ENCODE data around the gene ARID5B.

The ARID5B gene

DNA sequence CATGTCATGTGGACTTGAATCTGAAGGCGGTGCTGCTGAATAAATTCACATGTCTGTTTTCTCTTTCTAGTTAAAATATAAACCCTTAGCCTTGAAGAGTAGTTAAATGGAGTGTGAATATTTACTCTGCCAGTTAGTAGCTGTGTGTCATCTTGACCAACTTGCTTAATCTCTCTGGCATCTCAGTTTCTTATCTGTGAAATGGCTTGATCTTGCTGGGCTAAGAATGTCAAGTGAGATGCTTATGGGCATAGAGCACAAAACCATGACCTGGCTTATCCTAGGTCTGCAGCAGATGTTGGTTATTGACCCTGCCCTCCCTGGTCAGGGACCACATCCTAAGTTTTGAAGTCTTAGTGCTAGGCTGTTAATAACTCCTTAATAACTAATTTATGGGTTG is 16.6 kb downstream of the ARID5B start:
- intact Hi-C loops (cut with DNase I; ENCODE audit: low total_unique reads) = no loop called here
- no peaks in the 10 kb centered on the region for H3K27me3 ChIP-seq
- TF ChIP-seq, protein P1, sequence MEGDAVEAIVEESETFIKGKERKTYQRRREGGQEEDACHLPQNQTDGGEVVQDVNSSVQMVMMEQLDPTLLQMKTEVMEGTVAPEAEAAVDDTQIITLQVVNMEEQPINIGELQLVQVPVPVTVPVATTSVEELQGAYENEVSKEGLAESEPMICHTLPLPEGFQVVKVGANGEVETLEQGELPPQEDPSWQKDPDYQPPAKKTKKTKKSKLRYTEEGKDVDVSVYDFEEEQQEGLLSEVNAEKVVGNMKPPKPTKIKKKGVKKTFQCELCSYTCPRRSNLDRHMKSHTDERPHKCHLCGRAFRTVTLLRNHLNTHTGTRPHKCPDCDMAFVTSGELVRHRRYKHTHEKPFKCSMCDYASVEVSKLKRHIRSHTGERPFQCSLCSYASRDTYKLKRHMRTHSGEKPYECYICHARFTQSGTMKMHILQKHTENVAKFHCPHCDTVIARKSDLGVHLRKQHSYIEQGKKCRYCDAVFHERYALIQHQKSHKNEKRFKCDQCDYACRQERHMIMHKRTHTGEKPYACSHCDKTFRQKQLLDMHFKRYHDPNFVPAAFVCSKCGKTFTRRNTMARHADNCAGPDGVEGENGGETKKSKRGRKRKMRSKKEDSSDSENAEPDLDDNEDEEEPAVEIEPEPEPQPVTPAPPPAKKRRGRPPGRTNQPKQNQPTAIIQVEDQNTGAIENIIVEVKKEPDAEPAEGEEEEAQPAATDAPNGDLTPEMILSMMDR (IDR thresholded peaks at IDR 0.05) = no peak
- H3K36me3 ChIP-seq = peaks cover 0 to 10% (median 0%) of the 10 kb centered on the region in 3 donors
- no peak overlapping the region for H3K4me3 ChIP-seq
- DNase-seq = no peak
- H3K4me1 ChIP-seq = peaks cover 0 to 20% (median 2%) of the 10 kb centered on the region in 4 donors
- H3K27ac ChIP-seq = no peak overlapping the region
- no peaks in the 10 kb centered on the region for H3K9me3 ChIP-seq

DNA sequence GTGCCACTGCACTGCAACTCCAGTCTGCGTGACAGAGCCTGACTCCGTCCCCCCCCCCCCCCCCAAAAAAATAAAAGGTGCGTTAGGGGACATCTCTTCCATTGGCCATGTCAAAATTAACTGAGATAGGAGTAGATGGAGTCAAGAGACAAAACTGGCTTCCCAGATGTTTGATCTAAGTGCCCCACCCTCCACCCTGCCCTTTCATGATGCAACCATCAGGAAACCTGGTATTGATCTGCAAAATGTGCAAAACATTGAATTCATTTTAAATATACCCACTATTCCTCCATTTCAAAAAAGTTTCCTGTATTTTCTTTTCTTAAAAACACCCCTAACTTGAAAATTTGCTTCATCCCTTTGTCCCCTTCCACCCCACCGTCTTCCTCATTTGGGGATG is 17.5 kb downstream of the ARID5B start:
- Histone ChIP-seq H3K27ac (no peak overlapping the region), H3K27me3 (no peaks in the 10 kb centered on the region), H3K9me3 (no peaks in the 10 kb centered on the region), H3K4me3 (no peak overlapping the region), H3K36me3 (peaks cover 0 to 10% (median 0%) of the 10 kb centered on the region in 3 donors), H3K4me1 (peaks cover 0 to 28% (median 5%) of the 10 kb centered on the region in 4 donors)
- TF ChIP-seq, protein P1 (IDR thresholded peaks at IDR 0.05) = no peak
- no peak for DNase-seq
- intact Hi-C loops (cut with DNase I; ENCODE audit: low total_unique reads) = no loop called here

DNA sequence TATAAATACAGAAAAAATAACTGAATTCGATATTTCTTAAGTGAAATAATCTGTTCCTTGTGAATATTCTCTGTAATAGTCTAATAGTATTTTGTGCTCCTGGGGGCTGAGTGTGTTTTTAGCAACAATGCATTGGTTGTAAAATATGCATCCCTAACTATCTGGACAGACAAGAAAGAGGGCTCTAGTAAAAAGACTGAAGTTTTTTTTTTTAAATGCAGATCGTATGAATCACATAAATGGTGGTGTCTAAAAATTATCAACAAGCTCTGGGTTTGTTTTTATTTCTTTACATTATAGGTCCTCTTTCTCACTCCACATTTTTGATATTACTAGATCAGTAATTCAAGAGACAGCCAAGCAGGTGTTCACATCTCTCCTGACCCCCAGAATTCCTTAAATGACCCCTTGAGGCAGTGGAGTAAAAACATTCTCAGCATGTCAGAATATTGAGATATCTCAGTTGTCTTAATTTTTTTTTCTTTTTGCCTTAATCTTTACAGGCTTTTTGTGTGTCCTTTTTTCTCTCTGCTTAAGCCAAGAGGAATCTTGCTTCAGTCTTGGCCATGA is 18.2 kb downstream of the ARID5B start:
- H3K36me3 ChIP-seq = peaks cover 0 to 7% (median 0%) of the 10 kb centered on the region in 3 donors

DNA sequence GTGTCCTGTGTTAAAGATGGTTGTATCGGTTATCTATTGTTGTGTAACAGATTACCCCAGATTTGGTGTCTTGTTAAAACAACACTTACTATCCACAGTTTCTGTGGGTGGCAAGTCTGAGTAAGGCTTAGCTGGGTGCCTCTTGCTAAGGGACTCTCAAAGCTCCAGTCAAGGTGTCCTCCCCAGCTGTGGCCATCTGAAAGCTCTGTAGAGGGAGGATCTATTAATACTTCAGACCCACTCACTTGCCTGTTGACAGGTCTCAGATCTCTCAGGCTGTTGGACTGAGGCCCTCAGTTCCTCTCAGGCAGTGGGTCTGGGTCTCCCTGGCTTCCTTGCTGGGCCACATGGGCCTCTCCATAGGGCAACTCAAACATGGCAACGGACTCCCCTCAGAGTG is 19.6 kb downstream of the ARID5B start:
- Histone ChIP-seq H3K27ac (no peak overlapping the region), H3K9me3 (no peaks in the 10 kb centered on the region), H3K27me3 (no peaks in the 10 kb centered on the region), H3K4me3 (no peak overlapping the region), H3K4me1 (peaks cover 0 to 32% (median 6%) of the 10 kb centered on the region in 4 donors), H3K36me3 (no peaks in the 10 kb centered on the region)
- intact Hi-C loops (cut with DNase I; ENCODE audit: low total_unique reads) = no loop called here
- DNase-seq = no peak
- TF ChIP-seq, protein P1 (IDR thresholded peaks at IDR 0.05) = no peak

More for the DNA sequence above, 18.2 kb downstream of the ARID5B start:
- TF ChIP-seq, protein P1 (IDR thresholded peaks at IDR 0.05) = no peak
- no peak overlapping the region for H3K27ac ChIP-seq
- H3K9me3 ChIP-seq = no peaks in the 10 kb centered on the region
- H3K4me3 ChIP-seq = no peak overlapping the region
- intact Hi-C loops (cut with DNase I; ENCODE audit: low total_unique reads) = no loop called here
- H3K27me3 ChIP-seq = no peaks in the 10 kb centered on the region
- no peak for DNase-seq
- H3K4me1 ChIP-seq = peaks cover 0 to 32% (median 6%) of the 10 kb centered on the region in 4 donors

DNA sequence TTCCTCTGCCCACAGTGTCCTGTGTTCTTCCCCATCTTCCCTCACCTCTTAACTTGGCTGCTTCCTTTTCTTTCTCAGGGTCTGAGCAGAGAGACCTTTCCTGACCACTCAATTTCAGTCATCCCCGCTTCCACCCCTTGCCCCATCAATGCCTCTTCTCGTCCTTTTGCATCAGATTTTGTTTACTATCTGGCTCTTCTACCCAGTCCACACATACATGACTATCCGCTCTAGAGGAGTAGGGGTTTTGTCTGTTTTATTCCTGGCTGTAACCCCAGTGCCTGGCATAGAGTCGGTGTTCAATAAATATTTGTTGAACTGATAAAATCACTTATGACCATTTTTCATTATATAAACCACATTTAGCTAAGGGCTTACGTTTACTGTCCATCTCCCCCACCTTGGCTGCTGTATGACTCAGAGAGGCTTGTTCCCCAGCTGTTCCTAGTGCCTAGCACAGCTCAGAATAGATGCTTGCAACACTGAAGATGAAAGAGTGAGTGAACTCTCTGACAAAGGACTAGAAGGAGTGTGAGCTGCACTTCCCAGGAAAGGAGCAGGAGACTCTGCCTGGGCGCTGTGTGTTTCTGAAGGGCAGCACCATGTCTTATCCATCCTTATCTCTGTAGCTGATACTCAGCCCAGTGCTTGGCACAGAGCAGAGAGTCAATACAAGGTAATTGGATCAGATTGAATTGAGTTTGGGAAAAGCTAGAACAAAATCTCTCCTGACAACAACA is 21.9 kb downstream of the ARID5B start:
- no peaks in the 10 kb centered on the region for H3K27me3 ChIP-seq
- DNase-seq = no peak
- intact Hi-C loops (cut with DNase I; ENCODE audit: low total_unique reads) = no loop called here
- H3K36me3 ChIP-seq = no peaks in the 10 kb centered on the region
- TF ChIP-seq, protein P1 (IDR thresholded peaks at IDR 0.05) = no peak
- H3K4me3 ChIP-seq = no peak overlapping the region
- H3K4me1 ChIP-seq = peaks cover 0 to 41% (median 9%) of the 10 kb centered on the region in 4 donors
- H3K9me3 ChIP-seq = no peaks in the 10 kb centered on the region
- no peak overlapping the region for H3K27ac ChIP-seq

Measured in tibial artery (tissue), 4 donors.